Activated CD4-positive, alpha-beta T cell treated with anti-CD3 and anti-CD28 coated beads for 36 hours (primary cell): ENCODE measurements around the gene MCTP2. TPM values are rescaled to one million over a fixed set of nuclear protein-coding genes. Genes with fewer than 3 reads are reported as not detected.
A peak's percentile ranks its signal among the peaks of the same experiment; 100 is the strongest.

Experiments
- ATAC-seq: fragments of 200-7000 bp; cut with Tn5 transposase; one replicate; pipeline ENCODE4 v1.10.0; 2021; ENCODE audit warnings: mild to moderate bottlenecking, moderate library complexity
- CTCF ChIA-PET: fragments of 350-600 bp; sonication (Branson Sonifier 250); formaldehyde crosslinking; loops from one replicate; lab custom pipeline; 2021; ENCODE audit warnings: antibody characterized with exemption; lab: Charles Lee
- POLR2A ChIA-PET: fragments of 350-600 bp; sonication (Branson Sonifier 250); formaldehyde crosslinking; loops from one replicate; lab custom pipeline; 2021; ENCODE audit warnings: antibody characterized with exemption, inconsistent platforms; lab: Charles Lee
- DNase-seq: peaks from one replicate; pipeline ENCODE4 v3.0.0-alpha.2; 2020
- H3K27ac Mint-ChIP-seq: one replicate; pipeline ENCODE4 v1.8.0; 2021; ENCODE audit warnings: mixed read lengths
- H3K27me3 Mint-ChIP-seq: one replicate; pipeline ENCODE4 v1.8.0; 2021; ENCODE audit warnings: mixed read lengths
- H3K36me3 Mint-ChIP-seq: one replicate; pipeline ENCODE4 v1.8.0; 2021; ENCODE audit warnings: low read depth, mixed read lengths
- H3K4me1 Mint-ChIP-seq: one replicate; pipeline ENCODE4 v1.8.0; 2021; ENCODE audit warnings: mixed read lengths
- H3K4me3 Mint-ChIP-seq: one replicate; pipeline ENCODE4 v1.8.0; 2021; ENCODE audit warnings: mild to moderate bottlenecking, moderate library complexity, mixed read lengths
- H3K9me3 Mint-ChIP-seq: one replicate; pipeline ENCODE4 v1.8.0; 2021; ENCODE audit warnings: low read depth, mixed read lengths
- intact Hi-C, 2 experiments: fragments of 100-400 bp; cut with DNase I in 1 of 2; cut with micrococcal nuclease in 1 of 2; formaldehyde crosslinking; loops; one replicate each; pipeline versions ENCODE4 v1.14.2 to v1.15.1; 2022 to 2024; cut with DNase I, micrococcal nuclease
- total RNA-seq, 2 experiments: library from RNA; stranded (reverse); gene quantifications; one replicate each; pipeline ENCODE4 v1.2.3, GENCODE V29; 2021

MCTP2 gene
- total RNA-seq, 2 experiments from 2014 or later: 25.2 to 27.8 TPM

GRCh38 chr15:94372821-94373220, 141.5 kb downstream of the MCTP2 start:
- Mint-ChIP-seq H3K36me3 (peaks cover 14% of the 10 kb centered on the region), H3K27ac (no peak overlapping the region), H3K4me1 (no peaks in the 10 kb centered on the region), H3K4me3 (no peak overlapping the region), H3K9me3 (no peaks in the 10 kb centered on the region), H3K27me3 (no peaks in the 10 kb centered on the region)
- CTCF ChIA-PET: no interaction called here
- POLR2A ChIA-PET: no interaction called here
- DNase-seq: no peak
- ATAC-seq: no peak
- intact Hi-C loops: no loop called here

- ATAC-seq (no peak), DNase-seq (no peak)
- Mint-ChIP-seq H3K9me3 (no peaks in the 10 kb centered on the region), H3K36me3 (peaks cover 10% of the 10 kb centered on the region), H3K4me1 (no peaks in the 10 kb centered on the region), H3K27ac (no peak overlapping the region), H3K27me3 (no peaks in the 10 kb centered on the region), H3K4me3 (no peak overlapping the region)
- intact Hi-C loops: no loop called here
- ChIA-PET CTCF (no interaction called here), POLR2A (no interaction called here)
Observed at GRCh38 chr15:94375997-94376396, 144.6 kb downstream of the MCTP2 start.

GRCh38 chr15:94379986-94380385, 148.6 kb downstream of the MCTP2 start:
- ATAC-seq (no peak), DNase-seq (no peak)
- Mint-ChIP-seq H3K9me3 (no peaks in the 10 kb centered on the region), H3K27ac (no peak overlapping the region), H3K4me1 (no peaks in the 10 kb centered on the region), H3K4me3 (no peak overlapping the region), H3K27me3 (no peaks in the 10 kb centered on the region), H3K36me3 (peaks cover 14% of the 10 kb centered on the region)
- intact Hi-C loops: no loop called here
- POLR2A ChIA-PET: no interaction called here
- CTCF ChIA-PET: interaction anchor here (0.6 kb wide), 1 partner anchor 1205 kb away, joined by 3 read pairs; no protein-coding TSS in a partner anchor

GRCh38 chr15:94380798-94381197, 149.4 kb downstream of the MCTP2 start:
- H3K9me3 Mint-ChIP-seq: no peaks in the 10 kb centered on the region
- no peak overlapping the region for H3K4me3 Mint-ChIP-seq
- intact Hi-C loops: no loop called here
- H3K27ac Mint-ChIP-seq: no peak overlapping the region
- ATAC-seq (no peak), DNase-seq (no peak)
- H3K27me3 Mint-ChIP-seq: no peaks in the 10 kb centered on the region
- no peaks in the 10 kb centered on the region for H3K4me1 Mint-ChIP-seq
- peaks cover 14% of the 10 kb centered on the region for H3K36me3 Mint-ChIP-seq
- ChIA-PET POLR2A (interaction anchor here (0.6 kb wide), 1 partner anchor 1063 kb away, joined by 4 read pairs; no protein-coding TSS in a partner anchor), CTCF (no interaction called here)

GRCh38 chr15:94381384-94381783, 150.0 kb downstream of the MCTP2 start:
- ChIA-PET POLR2A (no interaction called here), CTCF (interaction anchor here (0.7 kb wide), 1 partner anchor 391 kb away, joined by 3 read pairs; no protein-coding TSS in a partner anchor)
- Mint-ChIP-seq H3K27me3 (no peaks in the 10 kb centered on the region), H3K9me3 (no peaks in the 10 kb centered on the region), H3K36me3 (peaks cover 14% of the 10 kb centered on the region), H3K4me3 (no peak overlapping the region), H3K4me1 (no peaks in the 10 kb centered on the region), H3K27ac (no peak overlapping the region)
- intact Hi-C loops: no loop called here
- ATAC-seq (no peak), DNase-seq (no peak)

GRCh38 chr15:94383041-94383440, 151.7 kb downstream of the MCTP2 start:
- CTCF ChIA-PET: interaction anchor here (0.5 kb wide), 1 partner anchor 1422 kb away, joined by 4 read pairs; no protein-coding TSS in a partner anchor
- intact Hi-C loops: no loop called here
- Mint-ChIP-seq H3K36me3 (peaks cover 18% of the 10 kb centered on the region), H3K27ac (no peak overlapping the region), H3K9me3 (no peaks in the 10 kb centered on the region), H3K4me1 (peaks cover 11% of the 10 kb centered on the region), H3K27me3 (no peaks in the 10 kb centered on the region), H3K4me3 (no peak overlapping the region)
- ATAC-seq (no peak), DNase-seq (no peak)
- POLR2A ChIA-PET: no interaction called here

- Mint-ChIP-seq H3K27me3 (no peaks in the 10 kb centered on the region), H3K4me3 (no peak overlapping the region), H3K36me3 (peaks cover 17% of the 10 kb centered on the region), H3K9me3 (no peaks in the 10 kb centered on the region), H3K27ac (no peak overlapping the region), H3K4me1 (peaks cover 11% of the 10 kb centered on the region)
- ATAC-seq (no peak), DNase-seq (no peak)
- intact Hi-C loops: no loop called here
- ChIA-PET CTCF (no interaction called here), POLR2A (no interaction called here)
Observed at GRCh38 chr15:94383706-94384105, 152.3 kb downstream of the MCTP2 start.

- H3K36me3 Mint-ChIP-seq: peaks cover 21% of the 10 kb centered on the region
- no peaks in the 10 kb centered on the region for H3K9me3 Mint-ChIP-seq
- no peak for DNase-seq
- no peak for ATAC-seq
- ChIA-PET POLR2A (no interaction called here), CTCF (interaction anchor here (1.0 kb wide), 1 partner anchor 20 kb away, joined by 3 read pairs; no protein-coding TSS in a partner anchor)
- intact Hi-C loops: no loop called here
- no peaks in the 10 kb centered on the region for H3K27me3 Mint-ChIP-seq
- no peak overlapping the region for H3K27ac Mint-ChIP-seq
- H3K4me3 Mint-ChIP-seq: no peak overlapping the region
- H3K4me1 Mint-ChIP-seq: peaks cover 11% of the 10 kb centered on the region
Observed at GRCh38 chr15:94385441-94385840, 154.1 kb downstream of the MCTP2 start.

- H3K27me3 Mint-ChIP-seq: no peaks in the 10 kb centered on the region
- H3K36me3 Mint-ChIP-seq: peaks cover 21% of the 10 kb centered on the region
- no peak for DNase-seq
- intact Hi-C loops: no loop called here
- peaks cover 11% of the 10 kb centered on the region for H3K4me1 Mint-ChIP-seq
- H3K4me3 Mint-ChIP-seq: no peak overlapping the region
- ATAC-seq: no peak
- H3K9me3 Mint-ChIP-seq: no peaks in the 10 kb centered on the region
- POLR2A ChIA-PET: no interaction called here
- CTCF ChIA-PET: interaction anchor here (1.3 kb wide), 1 partner anchor 222 kb away, joined by 7 read pairs; no protein-coding TSS in a partner anchor
- no peak overlapping the region for H3K27ac Mint-ChIP-seq
Observed at GRCh38 chr15:94386351-94386750, 155.0 kb downstream of the MCTP2 start.

GRCh38 chr15:94387442-94387841, 156.1 kb downstream of the MCTP2 start:
- no peak for DNase-seq
- Mint-ChIP-seq H3K27me3 (no peaks in the 10 kb centered on the region), H3K4me3 (no peak overlapping the region), H3K9me3 (no peaks in the 10 kb centered on the region), H3K27ac (no peak overlapping the region), H3K4me1 (peaks cover 11% of the 10 kb centered on the region), H3K36me3 (peaks cover 17% of the 10 kb centered on the region)
- ATAC-seq: no peak
- intact Hi-C loops: no loop called here
- POLR2A ChIA-PET: no interaction called here
- CTCF ChIA-PET: interaction anchor here (1.3 kb wide), 1 partner anchor 223 kb away, joined by 7 read pairs; no protein-coding TSS in a partner anchor

- POLR2A ChIA-PET: no interaction called here
- Mint-ChIP-seq H3K4me1 (peaks cover 11% of the 10 kb centered on the region), H3K27ac (peak overlapping the region; percentile 30), H3K36me3 (peaks cover 17% of the 10 kb centered on the region), H3K27me3 (no peaks in the 10 kb centered on the region), H3K9me3 (no peaks in the 10 kb centered on the region), H3K4me3 (no peak overlapping the region)
- CTCF ChIA-PET: interaction anchor here (1.3 kb wide), 1 partner anchor 224 kb away, joined by 7 read pairs; no protein-coding TSS in a partner anchor
- DNase-seq: peak; percentile 4
- intact Hi-C loops: no loop called here
- peak; percentile 12 for ATAC-seq
Observed at GRCh38 chr15:94387849-94388441, 156.6 kb downstream of the MCTP2 start.

- ChIA-PET CTCF (interaction anchor here (0.6 kb wide), 1 partner anchor 71 kb away, joined by 3 read pairs; no protein-coding TSS in a partner anchor), POLR2A (no interaction called here)
- DNase-seq: no peak
- Mint-ChIP-seq H3K4me1 (no peaks in the 10 kb centered on the region), H3K9me3 (no peaks in the 10 kb centered on the region), H3K27me3 (no peaks in the 10 kb centered on the region), H3K27ac (no peak overlapping the region), H3K4me3 (no peak overlapping the region), H3K36me3 (peaks cover 4% of the 10 kb centered on the region)
- intact Hi-C loops: loop anchor here in 1 of 2 experiments (5.0 kb wide), 1 partner anchor 48 kb away; no protein-coding TSS in a partner anchor
- ATAC-seq: no peak
Observed at GRCh38 chr15:94395640-94396039, 164.3 kb downstream of the MCTP2 start.
